HepG2 (cell line): ENCODE measurements around the gene ATRIP. TPM values are rescaled to one million over a fixed set of nuclear protein-coding genes. Genes with fewer than 3 reads are reported as not detected.
A peak's percentile ranks its signal among the peaks of the same experiment; 100 is the strongest.

Source experiments
- ATM ChIP-seq: fragments of 450-650 bp; IDR thresholded peaks from 2 replicates; pipeline ENCODE4 v1.7.1; 2017; ENCODE audit warnings: mild to moderate bottlenecking, borderline replicate concordance
- CREB1 ChIP-seq, 2 experiments: fragments of 450-650 bp in 1 of 2; IDR thresholded peaks; 2 replicates each; pipeline ENCODE4 v1.6.1; 2016 to 2017; ENCODE audit warnings: control low read depth in 1 of 2, mild to moderate bottlenecking in 1 of 2, missing compliant biosample characterization in 1 of 2, missing genetic modification characterization in 1 of 2
- E2F2 ChIP-seq: sonication (generic); formaldehyde crosslinking; IDR thresholded peaks from 2 replicates; pipeline ENCODE4 v1.4.0; 2020; ENCODE audit warnings: missing genetic modification reagents, borderline replicate concordance
- GATAD2A ChIP-seq: IDR thresholded peaks from 2 replicates; pipeline ENCODE4 v1.6.1; 2016
- HDAC2 ChIP-seq: sonication (generic); formaldehyde crosslinking; IDR thresholded peaks from 2 replicates; pipeline ENCODE4 v1.4.0; 2020; ENCODE audit warnings: missing genetic modification reagents
- HES4 ChIP-seq: sonication (generic); formaldehyde crosslinking; IDR thresholded peaks from 2 replicates; pipeline ENCODE4 v1.9.0; 2021; ENCODE audit warnings: mild to moderate bottlenecking, missing genetic modification reagents, borderline replicate concordance
- HNF4G ChIP-seq, 2 experiments: sonication (generic) in 1 of 2; formaldehyde crosslinking in 1 of 2; IDR thresholded peaks; 2 replicates each; pipeline versions ENCODE4 v1.4.0 to v1.6.1; 2011 to 2020; ENCODE audit warnings: borderline replicate concordance in 2 of 2, low read depth in 2 of 2, mild to moderate bottlenecking in 2 of 2, low read length in 1 of 2, missing genetic modification reagents in 1 of 2, moderate library complexity in 1 of 2
- HNRNPLL ChIP-seq: fragments of 200-400 bp; formaldehyde crosslinking; IDR thresholded peaks from 2 replicates; pipeline ENCODE4 v1.6.1; 2017; ENCODE audit warnings: mild to moderate bottlenecking, low read depth, low read length; ENCODE audit not compliant: poor library complexity, severe bottlenecking
- KAT7 ChIP-seq: IDR thresholded peaks from 2 replicates; pipeline ENCODE4 v1.6.1; 2018; ENCODE audit warnings: borderline replicate concordance, missing compliant biosample characterization
- LCORL ChIP-seq, 2 experiments: fragments of 450-650 bp in 1 of 2; sonication (generic) in 1 of 2; formaldehyde crosslinking in 1 of 2; IDR thresholded peaks; 2 replicates each; pipeline versions ENCODE4 v1.5.0 to v1.6.1; 2017 to 2020; ENCODE audit warnings: antibody characterized with exemption in 1 of 2, missing genetic modification reagents in 1 of 2
- MAF1 ChIP-seq: sonication (generic); formaldehyde crosslinking; IDR thresholded peaks from 2 replicates; pipeline ENCODE4 v1.5.0; 2020; ENCODE audit warnings: missing genetic modification reagents, borderline replicate concordance
- NR0B2 ChIP-seq: sonication (generic); formaldehyde crosslinking; IDR thresholded peaks from 2 replicates; pipeline ENCODE4 v1.4.0; 2020; ENCODE audit warnings: mild to moderate bottlenecking, missing genetic modification reagents
- PRDM10 ChIP-seq: sonication (generic); formaldehyde crosslinking; IDR thresholded peaks from 2 replicates; pipeline ENCODE4 v1.4.0; 2020; ENCODE audit warnings: low read depth, missing genetic modification reagents
- RXRA ChIP-seq: sonication (generic); formaldehyde crosslinking; IDR thresholded peaks from 2 replicates; pipeline ENCODE4 v1.5.1; 2020; ENCODE audit warnings: missing genetic modification reagents
- TMF1 ChIP-seq: sonication (generic); formaldehyde crosslinking; IDR thresholded peaks from 2 replicates; pipeline ENCODE4 v1.8.1; 2022; ENCODE audit warnings: low read depth, missing genetic modification reagents
- ZNF34 ChIP-seq: sonication (generic); formaldehyde crosslinking; IDR thresholded peaks from 2 replicates; pipeline ENCODE4 v1.4.0; 2020; ENCODE audit warnings: mild to moderate bottlenecking, missing genetic modification reagents, borderline replicate concordance
- ZNF343 ChIP-seq: sonication (generic); formaldehyde crosslinking; IDR thresholded peaks from 2 replicates; pipeline ENCODE4 v1.4.0; 2020; ENCODE audit warnings: mild to moderate bottlenecking, missing genetic modification reagents
- ZNF432 ChIP-seq: sonication (generic); formaldehyde crosslinking; IDR thresholded peaks from 2 replicates; pipeline ENCODE4 v1.5.0; 2020; ENCODE audit warnings: missing genetic modification reagents, mild to moderate bottlenecking, borderline replicate concordance
- ZNF549 ChIP-seq: sonication (generic); formaldehyde crosslinking; IDR thresholded peaks from 2 replicates; pipeline ENCODE4 v1.5.0; 2020; ENCODE audit warnings: missing genetic modification reagents
- ZNF552 ChIP-seq: sonication (generic); formaldehyde crosslinking; IDR thresholded peaks from 2 replicates; pipeline ENCODE4 v1.9.0; 2022; ENCODE audit warnings: missing genetic modification reagents, mild to moderate bottlenecking, borderline replicate concordance
- ZNF784 ChIP-seq: sonication (generic); formaldehyde crosslinking; IDR thresholded peaks from 2 replicates; pipeline ENCODE4 v1.5.1; 2020; ENCODE audit warnings: missing genetic modification reagents, mild to moderate bottlenecking, borderline replicate concordance
- ZNF879 ChIP-seq: sonication (generic); formaldehyde crosslinking; IDR thresholded peaks from 2 replicates; pipeline ENCODE4 v1.8.1; 2023; ENCODE audit warnings: missing genetic modification reagents
- polyA plus RNA-seq, 8 experiments: library from polyadenylated mRNA; depleted of rRNA in 3 of 8; stranded (reverse) in 7 of 8; unstranded in 1 of 8; fragments of >200 nt; fragmentation: Illumina TruSeq in 4 of 8; extraction: Trizol in 4 of 8; gene quantifications; 2 replicates each; pipeline versions ENCODE4 v1.2.1 to v1.2.3, GENCODE V29; 2011 to 2016; ENCODE audit warnings: low read depth in 4 of 8, missing spikeins in 1 of 8, mixed read lengths in 1 of 8; ENCODE audit not compliant: insufficient read depth in 1 of 8
- total RNA-seq, 5 experiments: library from RNA; depleted of rRNA; stranded (reverse); fragments of >200 nt; fragmentation: Illumina TruSeq; extraction: Trizol; gene quantifications; 2 replicates each; pipeline ENCODE4 v1.2.3, GENCODE V29; 2016; ENCODE audit warnings: low read depth in 1 of 5

The ATRIP gene
- total and polyA plus RNA-seq, 2 of the 13 experiments (the other 11 are each of a cell fraction or from before 2014, with no cell fraction given) = 5.1 to 12.5 TPM

GRCh38 chr3:48439820-48440589 lies 6.5 kb upstream of the ATRIP start, which contains the start of the genes CCDC51 and TMA7 (continued):
- peak; percentile 87; the same call in 1 of the 2 replicates for TF ChIP-seq ZNF784 (CRISPR knock-in tag)
- TF ChIP-seq KAT7 (CRISPR knock-in tag) = peak; percentile 70
- no peak for TF ChIP-seq ZNF549 (CRISPR knock-in tag)
- TF ChIP-seq RXRA (CRISPR knock-in tag) = peak; percentile 71
- TF ChIP-seq ZNF432 (CRISPR knock-in tag) = no peak
- peak; percentile 86 for TF ChIP-seq CREB1 (IDR thresholded peaks at IDR 0.05)
- peak; percentile 96 for TF ChIP-seq CREB1 (CRISPR knock-in tag; IDR thresholded peaks at IDR 0.05)
- peak; percentile 80; the same call in 1 of the 2 replicates for TF ChIP-seq HDAC2
- peak; percentile 35; the same call in 1 of the 2 replicates for TF ChIP-seq E2F2 (CRISPR knock-in tag)
- TF ChIP-seq ZNF879 = peak; percentile 90; the same call in 1 of the 2 replicates
- no peak for TF ChIP-seq MAF1 (CRISPR knock-in tag)
- no peak for TF ChIP-seq ATM
- TF ChIP-seq ZNF34 (CRISPR knock-in tag) = peak; percentile 34; the same call in 1 of the 2 replicates
- peak; percentile 67 for TF ChIP-seq GATAD2A (CRISPR knock-in tag)
- TF ChIP-seq PRDM10 (CRISPR knock-in tag) = peak; percentile 45; the same call in 1 of the 2 replicates
- peak; percentile 67; the same call in 1 of the 2 replicates for TF ChIP-seq HES4 (CRISPR knock-in tag)
- peak; percentile 90 for TF ChIP-seq NR0B2 (CRISPR knock-in tag)
- TF ChIP-seq TMF1 = 0 out of 2 replicates have a peak, but pooled peaks have one; percentile 32
- TF ChIP-seq HNF4G (IDR thresholded peaks at IDR 0.05; ENCODE audit: borderline replicate concordance, low read depth, low read length) = no peak
- TF ChIP-seq HNF4G (CRISPR knock-in tag; IDR thresholded peaks at IDR 0.05; ENCODE audit: borderline replicate concordance, low read depth) = no peak; the same call in 1 of the 2 replicates
- TF ChIP-seq HNRNPLL = peak; percentile 71
- peak; percentile 43; the same call in 1 of the 2 replicates for TF ChIP-seq ZNF552
- TF ChIP-seq ZNF343 (CRISPR knock-in tag) = peak; percentile 41; the same call in 1 of the 2 replicates
- no peak for TF ChIP-seq LCORL (IDR thresholded peaks at IDR 0.05)
- peak; percentile 63; the same call in 1 of the 2 replicates for TF ChIP-seq LCORL (CRISPR knock-in tag; IDR thresholded peaks at IDR 0.05)
